GM23338 (cell line): ENCODE results near the gene NOL3. TPM values are rescaled to one million over a fixed set of nuclear protein-coding genes. Genes with fewer than 3 reads are reported as not detected.

Experiments
- ATAC-seq: fragments of 200-7000 bp; cut with Tn5 transposase; 3 replicates; pipeline ENCODE4 v1.9.1; 2020
- DNase-seq: peaks from one replicate; pipeline ENCODE4 v3.0.0-alpha.2; 2015; ENCODE audit warnings: low spot score
- H2AFZ ChIP-seq: fragments of 200-600 bp; sonication (generic); 2 replicates; pipeline ENCODE4 v1.8.0; 2016; ENCODE audit warnings: antibody characterized with exemption, mild to moderate bottlenecking, moderate library complexity
- H3F3A ChIP-seq: fragments of 200-600 bp; sonication (generic); replicated peaks from 2 replicates; pipeline ENCODE4 v1.8.0; 2017; ENCODE audit warnings: antibody characterized with exemption, mixed run types, low read depth
- H3K27ac ChIP-seq: fragments of 200-600 bp; sonication (generic); 2 replicates; pipeline ENCODE4 v1.6.1; 2016; ENCODE audit warnings: low read depth
- H3K27me3 ChIP-seq: fragments of 200-600 bp; sonication (generic); 2 replicates; pipeline ENCODE4 v1.8.0; 2016; ENCODE audit warnings: mild to moderate bottlenecking, mixed run types, moderate library complexity; ENCODE audit not compliant: insufficient read depth
- H3K36me3 ChIP-seq: fragments of 200-600 bp; sonication (generic); 2 replicates; pipeline ENCODE4 v1.8.0; 2016; ENCODE audit warnings: mild to moderate bottlenecking; ENCODE audit not compliant: insufficient read depth
- H3K4me1 ChIP-seq: fragments of 200-600 bp; sonication (generic); 2 replicates; pipeline ENCODE4 v1.8.0; 2016; ENCODE audit warnings: mild to moderate bottlenecking, moderate library complexity; ENCODE audit not compliant: insufficient read depth
- H3K4me2 ChIP-seq: fragments of 200-600 bp; sonication (generic); 2 replicates; pipeline ENCODE4 v1.7.1; 2017; ENCODE audit warnings: mixed run types
- H3K4me3 ChIP-seq: fragments of 200-600 bp; sonication (generic); 2 replicates; pipeline ENCODE4 v1.6.1; 2016; ENCODE audit warnings: mixed run types
- H3K79me2 ChIP-seq: fragments of 200-600 bp; sonication (generic); replicated peaks from 2 replicates; pipeline ENCODE4 v1.8.0; 2017; ENCODE audit warnings: mild to moderate bottlenecking; ENCODE audit not compliant: insufficient read depth
- H3K9me2 ChIP-seq: fragments of 200-600 bp; sonication (generic); 2 replicates; pipeline ENCODE4 v1.8.0; 2017; ENCODE audit not compliant: insufficient read depth
- H4K20me1 ChIP-seq: fragments of 200-600 bp; sonication (generic); replicated peaks from 2 replicates; pipeline ENCODE4 v1.8.0; 2017; ENCODE audit warnings: mild to moderate bottlenecking; ENCODE audit not compliant: insufficient read depth
- H3K27ac Mint-ChIP-seq: 2 replicates; pipeline ENCODE4 v1.8.0; 2020; ENCODE audit warnings: inconsistent platforms, mild to moderate bottlenecking, moderate library complexity, mixed read lengths
- H3K27me3 Mint-ChIP-seq: 3 replicates; pipeline ENCODE4 v1.8.0; 2022; ENCODE audit warnings: low read depth, mild to moderate bottlenecking, moderate library complexity, mixed read lengths, inconsistent platforms; ENCODE audit not compliant: insufficient read depth, poor library complexity
- H3K36me3 Mint-ChIP-seq: 3 replicates; pipeline ENCODE4 v1.8.0; 2021; ENCODE audit warnings: low read depth, mild to moderate bottlenecking, inconsistent platforms, moderate library complexity, mixed read lengths
- H3K4me1 Mint-ChIP-seq: 3 replicates; pipeline ENCODE4 v1.8.0; 2020; ENCODE audit warnings: mild to moderate bottlenecking, inconsistent platforms, mixed read lengths
- H3K4me3 Mint-ChIP-seq: 3 replicates; pipeline ENCODE4 v1.8.0; 2021; ENCODE audit warnings: moderate library complexity, mild to moderate bottlenecking, inconsistent platforms, mixed read lengths
- H3K9me3 Mint-ChIP-seq: 3 replicates; pipeline ENCODE4 v1.8.0; 2020; ENCODE audit warnings: moderate library complexity, mild to moderate bottlenecking, inconsistent platforms, mixed read lengths
- CREB1 ChIP-seq: fragments of 250-450 bp; sonication (Bioruptor Pico); IDR thresholded peaks from 2 replicates; pipeline ENCODE4 v1.5.0; 2020; ENCODE audit warnings: low read depth, mild to moderate bottlenecking, moderate library complexity
- CTCF ChIP-seq, 2 experiments: fragments of 200-600 bp in 1 of 2; sonication (generic) in 1 of 2; conservative IDR thresholded peaks; 2 replicates each; pipeline versions ENCODE4 v1.5.1 to v1.6.1; 2016 to 2017; ENCODE audit warnings: antibody characterized with exemption in 2 of 2, low read depth in 2 of 2, mild to moderate bottlenecking in 2 of 2, moderate library complexity in 1 of 2
- ETS1 ChIP-seq: IDR thresholded peaks from 2 replicates; pipeline ENCODE4 v1.6.1; 2016; ENCODE audit warnings: antibody characterized with exemption
- EZH2 ChIP-seq: fragments of 200-600 bp; sonication (generic); IDR thresholded peaks from one replicate; pipeline ENCODE4 v1.8.0; 2017; ENCODE audit warnings: antibody characterized with exemption, mild to moderate bottlenecking, low read depth; ENCODE audit not compliant: unreplicated experiment
- EZH2phosphoT487 ChIP-seq: fragments of 200-600 bp; sonication (generic); IDR thresholded peaks from one replicate; pipeline ENCODE4 v1.8.1; 2018; ENCODE audit warnings: antibody characterized with exemption; ENCODE audit not compliant: unreplicated experiment
- JUNB ChIP-seq: IDR thresholded peaks from one replicate; pipeline ENCODE4 v1.6.1; 2016; ENCODE audit warnings: antibody characterized with exemption; ENCODE audit not compliant: unreplicated experiment
- NANOG ChIP-seq: IDR thresholded peaks from 2 replicates; pipeline ENCODE4 v1.6.1; 2016; ENCODE audit warnings: antibody characterized with exemption, borderline replicate concordance
- POLR2AphosphoS5 ChIP-seq: IDR thresholded peaks from 2 replicates; pipeline ENCODE4 v1.6.1; 2016; ENCODE audit warnings: antibody characterized with exemption, low read depth
- STAT1 ChIP-seq: IDR thresholded peaks from one replicate; pipeline ENCODE4 v1.6.1; 2016; ENCODE audit warnings: antibody characterized with exemption; ENCODE audit not compliant: unreplicated experiment
- ZNF114 ChIP-seq: fragments of 250-450 bp; sonication (Bioruptor Pico); IDR thresholded peaks from 2 replicates; pipeline ENCODE4 v1.5.0; 2020; ENCODE audit warnings: mild to moderate bottlenecking, moderate library complexity
- ZNF331 ChIP-seq: fragments of 250-450 bp; sonication (Bioruptor Pico); IDR thresholded peaks from 2 replicates; pipeline ENCODE4 v1.5.0; 2020; ENCODE audit warnings: low read depth, mild to moderate bottlenecking, moderate library complexity
- ZNF462 ChIP-seq: fragments of 250-450 bp; sonication (Bioruptor Pico); IDR thresholded peaks from 2 replicates; pipeline ENCODE4 v1.5.0; 2020; ENCODE audit warnings: mild to moderate bottlenecking, moderate library complexity
- polyA plus RNA-seq: library from polyadenylated mRNA; unstranded; fragments of >200 nt; fragmentation: Nextera tagmentation; extraction: Ambion mirVana; gene quantifications from 2 replicates; pipeline ENCODE4 v1.2.1, GENCODE V29; 2016
- total RNA-seq: library from RNA; depleted of rRNA; stranded (reverse); fragments of >200 nt; shearing (Covaris generic); gene quantifications from 2 replicates; pipeline ENCODE4 v1.2.3, GENCODE V29; 2014

NOL3 gene
- total and polyA plus RNA-seq, 2 experiments from 2014 or later: 3.3 to 4.0 TPM

- H3K4me1 ChIP-seq: peaks cover 30% of the 10 kb centered on the region
- H2AFZ ChIP-seq: peak overlapping the region; percentile 94
- peaks cover 11% of the 10 kb centered on the region for H4K20me1 ChIP-seq
- peak overlapping the region; percentile 97 for H3K4me2 ChIP-seq
- H3K4me3 ChIP-seq: peak overlapping the region; percentile 69
- peak; percentile 79 for TF ChIP-seq EZH2
- no peak for TF ChIP-seq ZNF331 (CRISPR knock-in tag)
- peaks cover 23% of the 10 kb centered on the region; the same call in 1 of the 2 replicates for H3F3A ChIP-seq
- Mint-ChIP-seq H3K27ac (no peak overlapping the region), H3K4me3 (peak overlapping the region; percentile 79), H3K9me3 (no peaks in the 10 kb centered on the region; the same call in 2 of the 3 replicates), H3K4me1 (peaks cover 40% of the 10 kb centered on the region), H3K36me3 (no peaks in the 10 kb centered on the region; the same call in 2 of the 3 replicates), H3K27me3 (peaks cover 94% of the 10 kb centered on the region)
- no peak overlapping the region for H3K27ac ChIP-seq
- DNase-seq (no peak), ATAC-seq (peak; percentile 0; the same call in 2 of the 3 replicates)
- no peaks in the 10 kb centered on the region for H3K9me2 ChIP-seq
- peaks cover 97% of the 10 kb centered on the region for H3K27me3 ChIP-seq
- H3K36me3 ChIP-seq: no peaks in the 10 kb centered on the region
- H3K79me2 ChIP-seq: no peaks in the 10 kb centered on the region
Measured at GRCh38 chr16:67170949-67171649, 761 bp downstream of the NOL3 start.

- H3K9me2 ChIP-seq: no peaks in the 10 kb centered on the region
- H3K4me3 ChIP-seq: peak overlapping the region; percentile 63
- H2AFZ ChIP-seq: peak overlapping the region; percentile 81; the same call in 1 of the 2 replicates
- ATAC-seq (no peak), DNase-seq (no peak)
- peaks cover 32% of the 10 kb centered on the region for H3K4me1 ChIP-seq
- Mint-ChIP-seq H3K27me3 (peaks cover 88% of the 10 kb centered on the region), H3K9me3 (no peaks in the 10 kb centered on the region; the same call in 1 of the 3 replicates), H3K4me1 (peaks cover 33% of the 10 kb centered on the region), H3K36me3 (peaks cover 3% of the 10 kb centered on the region; the same call in 2 of the 3 replicates), H3K4me3 (peak overlapping the region; percentile 76), H3K27ac (no peak overlapping the region)
- no peaks in the 10 kb centered on the region for H3K36me3 ChIP-seq
- peaks cover 11% of the 10 kb centered on the region for H4K20me1 ChIP-seq
- H3K27me3 ChIP-seq: peaks cover 93% of the 10 kb centered on the region
- no peak overlapping the region for H3K27ac ChIP-seq
- peaks cover 23% of the 10 kb centered on the region; the same call in 1 of the 2 replicates for H3F3A ChIP-seq
- no peaks in the 10 kb centered on the region for H3K79me2 ChIP-seq
- H3K4me2 ChIP-seq: peak overlapping the region; percentile 88
- TF ChIP-seq ZNF462 (CRISPR knock-in tag): no peak
- no peak for TF ChIP-seq EZH2
- no peak for TF ChIP-seq POLR2AphosphoS5
- TF ChIP-seq STAT1: no peak
- no peak for TF ChIP-seq ZNF114 (CRISPR knock-in tag)
- no peak for TF ChIP-seq ZNF331 (CRISPR knock-in tag)
- TF ChIP-seq NANOG: no peak
- no peak for TF ChIP-seq CTCF (conservative IDR thresholded peaks at IDR 0.05; ENCODE audit: low read depth in 2 of 2)
- TF ChIP-seq CREB1 (CRISPR knock-in tag): no peak
- TF ChIP-seq JUNB: no peak
- TF ChIP-seq EZH2phosphoT487: no peak
- no peak for TF ChIP-seq ETS1
Measured at GRCh38 chr16:67173323-67173722, 3.0 kb downstream of the NOL3 start.
